Activated T-helper 2 cell treated with anti-CD3 and anti-CD28 coated beads, Interferon-gamma antibody, Interleukin-2, Interleukin-4, amounts not matched to agents 10 μg/mL and 5 μg/mL and 100 μg/mL, durations not matched to agents 14 hours and 24 hours and 36 hours (primary cell): Measurements from ENCODE around the gene MYOM3. TPM values are rescaled to one million over a fixed set of nuclear protein-coding genes. Genes with fewer than 3 reads are reported as not detected.
"Not testable (repeated sequence)": the region's sequence is repeated elsewhere in the genome, so short reads cannot be mapped to it uniquely, and the experiment has no call there.

Experiments used
- DNase-seq: peaks from one replicate; pipeline ENCODE4 v3.0.0; 2021; ENCODE audit warnings: low spot score
- H3K27ac Mint-ChIP-seq: one replicate; pipeline ENCODE4 v1.8.0; 2021; ENCODE audit warnings: mixed read lengths
- H3K27me3 Mint-ChIP-seq: one replicate; pipeline ENCODE4 v1.8.0; 2021; ENCODE audit warnings: low read depth, mixed read lengths
- H3K36me3 Mint-ChIP-seq: one replicate; pipeline ENCODE4 v1.8.0; 2021; ENCODE audit warnings: low read depth, mixed read lengths
- H3K4me1 Mint-ChIP-seq: one replicate; pipeline ENCODE4 v1.8.0; 2021; ENCODE audit warnings: low read depth, mixed read lengths
- H3K4me3 Mint-ChIP-seq: one replicate; pipeline ENCODE4 v1.8.0; 2021; ENCODE audit warnings: low read depth, mild to moderate bottlenecking, moderate library complexity, mixed read lengths
- H3K9me3 Mint-ChIP-seq: one replicate; pipeline ENCODE4 v1.8.0; 2021; ENCODE audit warnings: mixed read lengths
- intact Hi-C: fragments of 100-400 bp; cut with micrococcal nuclease; formaldehyde crosslinking; loops from one replicate; pipeline ENCODE4 v1.15.1; 2023
- total RNA-seq: library from RNA; stranded (reverse); gene quantifications from 2 replicates; pipeline ENCODE4 v1.2.3, GENCODE V29; 2022

Gene MYOM3
- total RNA-seq, 1 donor from 2014 or later: not detected

DNA sequence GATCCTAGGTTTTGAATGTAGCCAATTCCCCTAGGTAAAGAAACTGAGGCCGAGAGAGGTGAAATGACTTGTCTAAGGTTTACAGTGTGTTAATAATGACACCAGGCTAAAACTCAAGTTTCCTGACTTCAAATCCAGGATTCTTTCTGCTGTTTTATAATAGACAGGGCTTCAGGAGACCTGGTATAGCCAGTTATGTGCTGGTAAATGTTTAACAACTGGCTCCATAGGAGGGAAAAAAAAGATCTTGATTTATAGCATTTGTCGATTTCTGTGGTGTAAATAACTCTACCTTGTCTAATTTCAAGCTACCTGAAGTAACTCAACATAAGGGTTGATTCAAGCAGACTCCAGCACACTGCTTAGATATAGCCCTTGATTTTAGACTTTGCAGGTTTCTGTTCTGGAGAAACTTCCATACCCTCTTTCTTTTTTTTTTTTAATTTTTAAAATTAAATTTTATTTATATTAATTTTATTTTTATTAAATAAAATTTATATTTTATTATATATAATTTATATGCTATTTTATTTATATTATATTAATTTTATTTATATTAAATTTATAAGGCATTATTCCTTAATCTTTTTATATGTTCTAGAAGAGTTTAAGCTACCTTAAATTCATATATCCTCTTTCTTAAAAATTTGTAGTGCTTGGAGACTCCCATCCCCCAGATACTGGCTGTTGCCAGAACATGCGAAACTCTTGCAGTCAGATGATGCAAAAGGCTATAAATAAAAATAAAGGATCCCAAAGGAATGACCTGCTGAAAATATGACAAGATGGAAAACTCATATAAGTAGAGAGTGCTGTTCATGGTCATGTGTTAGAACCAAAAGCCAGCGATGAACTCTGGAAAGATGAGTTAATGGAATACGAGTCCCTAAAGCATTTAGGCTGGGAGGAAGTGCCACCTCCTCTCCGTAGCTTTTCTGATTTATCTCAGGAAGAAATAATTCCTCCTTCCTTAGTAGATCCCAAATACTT, 96.4 kb downstream of the MYOM3 start:
- Mint-ChIP-seq H3K4me3 (no peak overlapping the region), H3K27ac (no peak overlapping the region), H3K4me1 (no peaks in the 10 kb centered on the region), H3K27me3 (peaks cover 6% of the 10 kb centered on the region), H3K9me3 (no peaks in the 10 kb centered on the region), H3K36me3 (no peaks in the 10 kb centered on the region)
- intact Hi-C loops: no loop called here
- DNase-seq: no peak

DNA sequence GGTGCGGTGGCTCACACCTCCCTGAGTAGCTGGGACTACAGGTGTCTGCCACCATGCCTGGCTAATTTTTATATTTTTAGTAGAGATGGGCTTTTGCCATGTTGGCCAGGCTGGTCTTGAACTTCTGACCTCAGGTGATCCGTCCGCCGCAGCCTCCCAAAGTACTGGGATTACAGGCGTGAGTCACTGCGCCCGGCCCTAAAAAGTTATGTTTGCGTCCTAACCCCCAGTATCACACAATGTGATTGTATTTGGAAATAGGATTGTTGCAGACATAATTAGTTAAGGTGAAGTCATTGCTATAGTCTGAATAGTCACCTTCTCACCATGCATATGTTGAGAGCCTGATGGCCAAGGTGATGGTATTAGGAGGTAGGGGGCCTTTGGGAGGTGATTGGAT, 99.1 kb downstream of the MYOM3 start:
- DNase-seq, intact Hi-C loops, H3K4me1 Mint-ChIP-seq, H3K36me3 Mint-ChIP-seq, H3K27ac Mint-ChIP-seq, H3K4me3 Mint-ChIP-seq, H3K9me3 Mint-ChIP-seq: not testable (repeated sequence)
- H3K27me3 Mint-ChIP-seq: peaks cover 18% of the 10 kb centered on the region

DNA sequence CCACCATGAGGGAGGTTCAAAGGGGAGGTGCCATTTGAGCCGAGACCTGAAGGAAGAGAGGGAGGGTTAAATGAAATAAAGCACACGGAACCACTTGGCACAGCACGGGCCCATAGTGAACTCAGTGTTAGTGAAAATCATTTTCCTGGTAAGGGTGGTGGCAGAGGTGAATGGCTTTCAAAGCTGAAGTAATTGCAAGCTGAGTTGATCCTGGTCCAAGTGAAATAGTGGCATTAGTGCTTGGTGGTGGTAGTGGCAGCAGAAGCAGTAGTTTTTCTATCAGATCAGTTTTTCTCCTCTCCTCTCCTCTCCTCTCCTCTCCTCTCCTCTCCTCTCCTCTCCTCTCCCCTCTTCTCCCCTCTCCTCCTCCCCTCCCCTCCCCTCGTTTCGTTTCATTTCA, 101.3 kb downstream of the MYOM3 start:
- intact Hi-C loops: no loop called here
- H3K4me3 Mint-ChIP-seq: no peak overlapping the region
- H3K27me3 Mint-ChIP-seq: peaks cover 25% of the 10 kb centered on the region

DNA sequence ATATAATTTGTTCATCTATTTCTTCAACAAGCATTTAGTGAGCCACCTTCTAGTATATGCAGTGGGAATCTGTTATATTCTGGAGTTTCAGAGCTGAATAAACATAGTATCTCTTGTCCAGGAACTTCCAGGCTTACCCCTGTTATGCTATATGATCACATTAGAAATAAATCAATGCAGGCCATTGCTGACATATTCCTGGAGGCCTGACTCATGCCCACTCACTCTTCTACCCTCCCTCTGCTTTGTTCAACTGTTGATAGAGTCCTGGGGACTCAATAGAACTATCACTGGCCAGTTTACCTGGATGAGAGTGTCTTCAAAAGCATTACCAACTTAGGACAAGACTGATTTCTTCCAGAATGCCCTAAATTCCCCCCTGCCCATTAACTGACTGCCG, 102.5 kb downstream of the MYOM3 start:
- H3K27ac Mint-ChIP-seq: no peak overlapping the region
- H3K4me1 Mint-ChIP-seq: no peaks in the 10 kb centered on the region
- intact Hi-C loops: no loop called here
- H3K9me3 Mint-ChIP-seq: no peaks in the 10 kb centered on the region
- DNase-seq: no peak
- peaks cover 25% of the 10 kb centered on the region for H3K27me3 Mint-ChIP-seq
- no peaks in the 10 kb centered on the region for H3K36me3 Mint-ChIP-seq
- H3K4me3 Mint-ChIP-seq: no peak overlapping the region

More for the DNA sequence above, 101.3 kb downstream of the MYOM3 start:
- DNase-seq: no peak
- no peaks in the 10 kb centered on the region for H3K9me3 Mint-ChIP-seq
- no peak overlapping the region for H3K27ac Mint-ChIP-seq
- H3K36me3 Mint-ChIP-seq: no peaks in the 10 kb centered on the region
- no peaks in the 10 kb centered on the region for H3K4me1 Mint-ChIP-seq

- H3K36me3 Mint-ChIP-seq, H3K4me1 Mint-ChIP-seq, H3K9me3 Mint-ChIP-seq, intact Hi-C loops, H3K4me3 Mint-ChIP-seq, DNase-seq, H3K27ac Mint-ChIP-seq: not testable (repeated sequence)
- H3K27me3 Mint-ChIP-seq: peaks cover 29% of the 10 kb centered on the region
Measured at GRCh38 chr1:24008574-24009184, 103.3 kb downstream of the MYOM3 start.

- Mint-ChIP-seq H3K27ac (no peak overlapping the region), H3K4me1 (no peaks in the 10 kb centered on the region), H3K36me3 (no peaks in the 10 kb centered on the region), H3K9me3 (no peaks in the 10 kb centered on the region), H3K27me3 (peaks cover 42% of the 10 kb centered on the region), H3K4me3 (no peak overlapping the region)
- DNase-seq: no peak
- intact Hi-C loops: no loop called here
Measured at GRCh38 chr1:24007079-24007478, 104.9 kb downstream of the MYOM3 start.

Other genes with a start within 250 kb of the MYOM3 start
- 3.3 and 4.0 TPM in 2 replicates for gene FUCA1, start 243.8 kb downstream of the MYOM3 start, total RNA-seq
- gene CNR2, start 198.8 kb downstream of the MYOM3 start, total RNA-seq: 0.05 and 0.07 TPM in 2 replicates
- 111 and 137 TPM in 2 replicates for gene PNRC2, start 152.3 kb downstream of the MYOM3 start, total RNA-seq
- gene SRSF10, start 131.8 kb downstream of the MYOM3 start, total RNA-seq: 213 and 217 TPM in 2 replicates
- gene IL22RA1, start 31.0 kb upstream of the MYOM3 start, total RNA-seq: not detected in 2 replicates
- 5.8 and 6.5 TPM in 2 replicates for gene IFNLR1, start 75.2 kb upstream of the MYOM3 start, total RNA-seq
- not detected in 2 replicates for gene GRHL3, start 207.2 kb upstream of the MYOM3 start, total RNA-seq